SK-N-SH (cell line): Measurements from ENCODE around the gene SPATS1. TPM values are rescaled to one million over a fixed set of nuclear protein-coding genes. Genes with fewer than 3 reads are reported as not detected.

Experiments used
- CTCF ChIA-PET: fragments of 300-600, 350-600 bp; formaldehyde crosslinking; extraction: SDS; loops from one replicate; lab custom pipeline; 2021; lab: Yijun Ruan, JAX
- POLR2A ChIA-PET: fragments of 350-600 bp; sonication (Branson Sonifier 250); formaldehyde crosslinking; extraction: SDS; loops from one replicate; lab custom pipeline; 2020; ENCODE audit warnings: antibody characterized with exemption, inconsistent platforms; lab: Yijun Ruan, JAX
- DNase-seq: peaks from one replicate; pipeline ENCODE4 v3.0.0; 2012
- H2AFZ ChIP-seq: fragments of 200-600 bp; sonication (generic); 2 replicates; pipeline ENCODE4 v1.8.1; 2016; ENCODE audit warnings: antibody characterized with exemption, mild to moderate bottlenecking, low read depth
- H3F3A ChIP-seq: fragments of 200-600 bp; sonication (generic); replicated peaks from 2 replicates; pipeline ENCODE3; 2016; ENCODE audit warnings: antibody characterized with exemption, mild to moderate bottlenecking; ENCODE audit not compliant: insufficient read depth
- H3K27ac ChIP-seq, 2 experiments: fragments of 200-500 bp in 1 of 2; fragments of 200-600 bp in 1 of 2; sonication (Bioruptor generic) in 1 of 2; sonication (generic), shearing (Covaris generic) in 1 of 2; 2 replicates each; pipeline versions ENCODE4 v1.5.1 to v1.6.1; 2014 to 2016; ENCODE audit warnings: low read depth in 2 of 2, inconsistent platforms in 1 of 2, low read length in 1 of 2, mild to moderate bottlenecking in 1 of 2, mixed read lengths in 1 of 2
- H3K27me3 ChIP-seq: fragments of 200-600 bp; sonication (generic), shearing (Covaris generic); 2 replicates; pipeline ENCODE4 v1.6.1; 2016; ENCODE audit warnings: mixed run types; ENCODE audit not compliant: insufficient read depth
- H3K36me3 ChIP-seq, 2 experiments: fragments of 200-500 bp in 1 of 2; fragments of 200-600 bp in 1 of 2; sonication (Bioruptor generic) in 1 of 2; sonication (generic) in 1 of 2; replicated peaks in 1 of 2; 2 replicates each; pipeline versions ENCODE3 to v1.5.1; 2014 to 2016; ENCODE audit warnings: low read length in 1 of 2, mild to moderate bottlenecking in 1 of 2; ENCODE audit not compliant: insufficient read depth in 2 of 2, control insufficient read depth in 1 of 2
- H3K4me1 ChIP-seq, 2 experiments: fragments of 200-500 bp in 1 of 2; fragments of 200-600 bp in 1 of 2; sonication (Bioruptor generic) in 1 of 2; sonication (generic), shearing (Covaris generic) in 1 of 2; 2 replicates each; pipeline versions ENCODE4 v1.5.1 to v1.6.1; 2014 to 2016; ENCODE audit warnings: low read depth in 1 of 2, low read length in 1 of 2, mixed run types in 1 of 2; ENCODE audit not compliant: insufficient read depth in 2 of 2, control insufficient read depth in 1 of 2
- H3K4me2 ChIP-seq: fragments of 200-600 bp; sonication (generic), shearing (Covaris generic); 2 replicates; pipeline ENCODE4 v1.6.1; 2017; ENCODE audit warnings: mixed run types
- H3K4me3 ChIP-seq, 2 experiments: fragments of 200-500 bp in 1 of 2; fragments of 200-600 bp in 1 of 2; sonication (Bioruptor generic) in 1 of 2; sonication (generic), shearing (Covaris generic) in 1 of 2; 2 replicates each; pipeline versions ENCODE4 v1.5.1 to v1.8.1; 2014 to 2016; ENCODE audit warnings: low read depth in 2 of 2, inconsistent platforms in 1 of 2, low read length in 1 of 2, mild to moderate bottlenecking in 1 of 2, mixed read lengths in 1 of 2, moderate library complexity in 1 of 2
- H3K79me2 ChIP-seq: fragments of 200-600 bp; sonication (generic); 2 replicates; pipeline ENCODE4 v1.8.1; 2017; ENCODE audit warnings: mild to moderate bottlenecking; ENCODE audit not compliant: insufficient read depth
- H3K9ac ChIP-seq: fragments of 200-600 bp; sonication (generic); 2 replicates; pipeline ENCODE4 v1.6.1; 2017; ENCODE audit warnings: mixed run types
- H3K9me2 ChIP-seq: fragments of 200-600 bp; sonication (generic); 2 replicates; pipeline ENCODE4 v1.6.1; 2017; ENCODE audit warnings: mixed run types
- H3K9me3 ChIP-seq: fragments of 200-600 bp; sonication (generic); 2 replicates; pipeline ENCODE4 v1.6.1; 2017; ENCODE audit warnings: mixed run types, mild to moderate bottlenecking, moderate library complexity
- H4K20me1 ChIP-seq: fragments of 200-600 bp; sonication (generic); 2 replicates; pipeline ENCODE4 v1.6.1; 2017; ENCODE audit warnings: mild to moderate bottlenecking, mixed run types; ENCODE audit not compliant: insufficient read depth
- CHD2 ChIP-seq: fragments of 150-350 bp; IDR thresholded peaks from 2 replicates; pipeline ENCODE4 v1.6.1; 2018; ENCODE audit warnings: low read length; ENCODE audit not compliant: partially characterized antibody
- ELF1 ChIP-seq: IDR thresholded peaks from 2 replicates; pipeline ENCODE4 v1.4.0; 2012
- EZH2phosphoT487 ChIP-seq: fragments of 200-600 bp; sonication (generic); IDR thresholded peaks from 2 replicates; pipeline ENCODE4 v1.6.1; 2017; ENCODE audit warnings: low read depth, mixed run types, mild to moderate bottlenecking, antibody characterized with exemption, moderate library complexity, borderline replicate concordance
- FOXJ3 ChIP-seq: sonication (generic); formaldehyde crosslinking; IDR thresholded peaks from 2 replicates; pipeline ENCODE4 v1.5.1; 2020; ENCODE audit warnings: mild to moderate bottlenecking, missing genetic modification reagents
- FOXM1 ChIP-seq: IDR thresholded peaks from 2 replicates; pipeline ENCODE4 v1.4.0; 2012; ENCODE audit warnings: low read depth, mild to moderate bottlenecking
- GABPA ChIP-seq: IDR thresholded peaks from 2 replicates; pipeline ENCODE4 v1.4.0; 2012; ENCODE audit warnings: low read depth, mild to moderate bottlenecking
- GATA2 ChIP-seq: sonication (generic); formaldehyde crosslinking; IDR thresholded peaks from 2 replicates; pipeline ENCODE4 v1.5.0; 2020; ENCODE audit warnings: mild to moderate bottlenecking, missing genetic modification reagents
- MEF2A ChIP-seq: IDR thresholded peaks from 2 replicates; pipeline ENCODE4 v1.4.0; 2012; ENCODE audit warnings: low read depth, borderline replicate concordance
- NRF1 ChIP-seq: IDR thresholded peaks from 2 replicates; pipeline ENCODE4 v1.6.1; 2012; ENCODE audit warnings: low read depth, mild to moderate bottlenecking, low read length
- POLR2AphosphoS5 ChIP-seq: IDR thresholded peaks from 2 replicates; pipeline ENCODE4 v1.6.1; 2012; ENCODE audit warnings: low read depth, low read length
- RCOR1 ChIP-seq: fragments of 150-350 bp; IDR thresholded peaks from 2 replicates; pipeline ENCODE4 v1.6.1; 2017; ENCODE audit warnings: antibody characterized with exemption, low read length
- RFX5 ChIP-seq: IDR thresholded peaks from 2 replicates; pipeline ENCODE4 v1.6.1; 2012; ENCODE audit warnings: mild to moderate bottlenecking, improper control_type of control experiment, low read length
- SIN3A ChIP-seq: IDR thresholded peaks from 2 replicates; pipeline ENCODE4 v1.6.1; 2012; ENCODE audit warnings: low read depth, mild to moderate bottlenecking, low read length, moderate library complexity, borderline replicate concordance
- SMC3 ChIP-seq: IDR thresholded peaks from 2 replicates; pipeline ENCODE4 v1.6.1; 2012; ENCODE audit warnings: low read depth, low read length, improper control_type of control experiment
- TAF1 ChIP-seq: IDR thresholded peaks from 2 replicates; pipeline ENCODE4 v1.6.1; 2012; ENCODE audit warnings: low read depth, mild to moderate bottlenecking, low read length, moderate library complexity, borderline replicate concordance
- TCF12 ChIP-seq: IDR thresholded peaks from 2 replicates; pipeline ENCODE4 v1.4.0; 2012
- TEAD4 ChIP-seq: IDR thresholded peaks from 2 replicates; pipeline ENCODE4 v1.4.0; 2012; ENCODE audit warnings: mild to moderate bottlenecking, borderline replicate concordance; ENCODE audit not compliant: insufficient read depth
- YY1 ChIP-seq: IDR thresholded peaks from 2 replicates; pipeline ENCODE4 v1.4.0; 2012; ENCODE audit warnings: low read depth, mild to moderate bottlenecking
- WGBS: methylation state at CpG from one replicate; pipeline ENCODE4 v1.1.6; 2017; ENCODE audit warnings: low lambda C conversion rate; 5-methylcytosine and 5-hydroxymethylcytosine counted together
- polyA plus RNA-seq, 3 experiments: library from polyadenylated mRNA; depleted of rRNA; stranded (reverse); fragments of >200 nt; gene quantifications; 2 replicates each; pipeline ENCODE4 v1.2.3, GENCODE V29; 2012
- TF ChIP-seq, protein P1 (sequence below): IDR thresholded peaks from 2 replicates; pipeline ENCODE4; 2012
- TF ChIP-seq, protein P2 (sequence below): IDR thresholded peaks from 2 replicates; pipeline ENCODE4 v1.4.0; 2012; ENCODE audit warnings: low read depth, borderline replicate concordance

SPATS1 gene
- polyA plus RNA-seq, 1 of the 3 experiments (the other 2 are of a cell fraction): not detected

DNA sequence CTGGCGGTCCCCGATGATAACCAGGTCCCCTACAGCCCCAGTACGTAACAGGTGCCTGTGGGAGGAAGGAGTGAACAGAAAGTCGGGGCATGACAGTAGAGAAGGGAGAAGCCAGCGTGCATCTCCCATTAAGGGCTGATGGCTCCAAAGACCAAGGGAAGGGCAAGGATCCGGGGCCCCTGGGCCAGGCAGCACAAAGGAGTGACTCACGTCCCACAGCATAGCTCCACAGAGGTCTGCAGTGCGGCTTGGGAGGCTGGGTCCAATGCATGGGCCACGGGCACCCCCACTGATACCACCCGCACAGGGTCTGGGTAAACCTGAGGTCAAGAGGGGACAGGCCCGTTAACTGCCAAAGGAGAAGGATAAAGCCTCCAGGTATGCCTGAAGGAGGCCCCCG, 39.6 kb upstream of the SPATS1 start:
- Histone ChIP-seq H3F3A (no peaks in the 10 kb centered on the region), H3K4me3 (no peak overlapping the region), H3K4me1 (peaks cover 0 to 4% of the 10 kb centered on the region in 2 experiments; a peak in 1 of 4 replicates), H3K36me3 (peaks cover 5 to 50% of the 10 kb centered on the region in 2 experiments), H2AFZ (no peak overlapping the region), H3K9me3 (no peaks in the 10 kb centered on the region), H3K27ac (no peak overlapping the region), H3K9ac (no peak overlapping the region), H3K27me3 (no peaks in the 10 kb centered on the region), H4K20me1 (no peaks in the 10 kb centered on the region), H3K79me2 (no peaks in the 10 kb centered on the region), H3K9me2 (no peaks in the 10 kb centered on the region), H3K4me2 (no peak overlapping the region)
- TF ChIP-seq TEAD4: no peak
- TF ChIP-seq FOXM1: no peak
- no peak for TF ChIP-seq FOXJ3 (CRISPR knock-in tag)
- no peak for TF ChIP-seq SIN3A
- TF ChIP-seq, protein P1, sequence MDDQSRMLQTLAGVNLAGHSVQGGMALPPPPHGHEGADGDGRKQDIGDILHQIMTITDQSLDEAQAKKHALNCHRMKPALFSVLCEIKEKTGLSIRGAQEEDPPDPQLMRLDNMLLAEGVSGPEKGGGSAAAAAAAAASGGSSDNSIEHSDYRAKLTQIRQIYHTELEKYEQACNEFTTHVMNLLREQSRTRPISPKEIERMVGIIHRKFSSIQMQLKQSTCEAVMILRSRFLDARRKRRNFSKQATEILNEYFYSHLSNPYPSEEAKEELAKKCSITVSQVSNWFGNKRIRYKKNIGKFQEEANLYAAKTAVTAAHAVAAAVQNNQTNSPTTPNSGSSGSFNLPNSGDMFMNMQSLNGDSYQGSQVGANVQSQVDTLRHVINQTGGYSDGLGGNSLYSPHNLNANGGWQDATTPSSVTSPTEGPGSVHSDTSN: no peak
- TF ChIP-seq GABPA: no peak
- TF ChIP-seq ELF1: no peak
- TF ChIP-seq, protein P2, sequence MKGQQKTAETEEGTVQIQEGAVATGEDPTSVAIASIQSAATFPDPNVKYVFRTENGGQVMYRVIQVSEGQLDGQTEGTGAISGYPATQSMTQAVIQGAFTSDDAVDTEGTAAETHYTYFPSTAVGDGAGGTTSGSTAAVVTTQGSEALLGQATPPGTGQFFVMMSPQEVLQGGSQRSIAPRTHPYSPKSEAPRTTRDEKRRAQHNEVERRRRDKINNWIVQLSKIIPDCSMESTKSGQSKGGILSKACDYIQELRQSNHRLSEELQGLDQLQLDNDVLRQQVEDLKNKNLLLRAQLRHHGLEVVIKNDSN: no peak
- CTCF ChIA-PET: interaction anchor here (0.9 to 16.5 kb wide), 7 partner anchors 9 to 46 kb away, joined by 3 to 238 read pairs (median 9); partner anchors contain the start of genes AARS2, NFKBIE, SLC35B2 and TMEM151B
- 96% methylated on average over 7 of the region's 12 CpGs for WGBS
- POLR2A ChIA-PET: interaction anchor here (0.6 kb wide), 1 partner anchor 392 kb away, joined by 3 read pairs; no protein-coding TSS in a partner anchor
- no peak for DNase-seq

DNA sequence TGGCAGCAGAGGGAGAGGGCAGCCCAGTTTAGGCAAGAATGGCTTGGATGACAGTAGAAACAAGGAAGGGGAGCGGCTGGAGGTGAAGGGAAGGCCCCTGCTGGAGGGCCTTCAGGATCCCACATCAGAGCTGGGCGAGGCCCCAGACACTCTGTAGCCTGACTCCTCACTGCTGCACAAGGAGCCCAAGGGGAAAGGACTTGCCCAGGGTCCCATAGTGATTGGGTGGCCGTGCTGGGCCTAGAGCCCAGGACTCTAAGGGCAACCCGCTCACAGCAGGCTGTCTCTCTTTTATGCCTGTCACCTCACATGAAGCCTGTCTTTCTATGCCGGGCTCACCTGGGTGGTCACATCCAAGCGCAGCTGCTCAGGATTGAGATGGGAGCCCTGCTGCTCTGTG, 38.6 kb upstream of the SPATS1 start:
- DNase-seq: no peak
- CTCF ChIA-PET: interaction anchor here (0.9 to 16.5 kb wide), 15 partner anchors 9 to 166 kb away, joined by 3 to 238 read pairs (median 9); partner anchors contain the start of genes AARS2, NFKBIE, SLC35B2 and TMEM151B
- Histone ChIP-seq H3F3A (no peaks in the 10 kb centered on the region), H3K79me2 (no peaks in the 10 kb centered on the region), H3K36me3 (peaks cover 5 to 53% of the 10 kb centered on the region in 2 experiments), H3K27ac (no peak overlapping the region), H3K9me2 (no peaks in the 10 kb centered on the region), H3K9ac (no peak overlapping the region), H2AFZ (no peak overlapping the region), H3K9me3 (no peaks in the 10 kb centered on the region), H3K4me2 (no peak overlapping the region), H3K27me3 (no peaks in the 10 kb centered on the region), H3K4me3 (no peak overlapping the region), H3K4me1 (no peaks in the 10 kb centered on the region), H4K20me1 (no peaks in the 10 kb centered on the region)
- TF ChIP-seq NRF1: no peak
- no peak for TF ChIP-seq RCOR1
- TF ChIP-seq POLR2AphosphoS5: no peak
- no peak for TF ChIP-seq SIN3A
- no peak for TF ChIP-seq RFX5
- TF ChIP-seq MEF2A: no peak
- TF ChIP-seq GATA2 (CRISPR knock-in tag): no peak
- no peak for TF ChIP-seq YY1
- TF ChIP-seq CHD2: no peak
- TF ChIP-seq ELF1: no peak
- TF ChIP-seq EZH2phosphoT487: no peak
- no peak for TF ChIP-seq TEAD4
- no peak for TF ChIP-seq TCF12
- no peak for TF ChIP-seq SMC3
- no peak for TF ChIP-seq TAF1
- 100% methylated on average over 3 of the region's 6 CpGs for WGBS
- POLR2A ChIA-PET: no interaction called here
